Cardiac ventricle fibroblast (primary cell): ENCODE data around the gene CDK5R2. TPM values are rescaled to one million over a fixed set of nuclear protein-coding genes. Genes with fewer than 3 reads are reported as not detected.

Experiments used
- total RNA-seq: library from RNA; depleted of rRNA; stranded (reverse); fragments of >200 nt; gene quantifications from 2 replicates; pipeline ENCODE4 v1.2.3, GENCODE V29; 2015

Gene CDK5R2
- 0.06 TPM in 1 of 2 replicates, not detected in the other for total RNA-seq

DNA sequence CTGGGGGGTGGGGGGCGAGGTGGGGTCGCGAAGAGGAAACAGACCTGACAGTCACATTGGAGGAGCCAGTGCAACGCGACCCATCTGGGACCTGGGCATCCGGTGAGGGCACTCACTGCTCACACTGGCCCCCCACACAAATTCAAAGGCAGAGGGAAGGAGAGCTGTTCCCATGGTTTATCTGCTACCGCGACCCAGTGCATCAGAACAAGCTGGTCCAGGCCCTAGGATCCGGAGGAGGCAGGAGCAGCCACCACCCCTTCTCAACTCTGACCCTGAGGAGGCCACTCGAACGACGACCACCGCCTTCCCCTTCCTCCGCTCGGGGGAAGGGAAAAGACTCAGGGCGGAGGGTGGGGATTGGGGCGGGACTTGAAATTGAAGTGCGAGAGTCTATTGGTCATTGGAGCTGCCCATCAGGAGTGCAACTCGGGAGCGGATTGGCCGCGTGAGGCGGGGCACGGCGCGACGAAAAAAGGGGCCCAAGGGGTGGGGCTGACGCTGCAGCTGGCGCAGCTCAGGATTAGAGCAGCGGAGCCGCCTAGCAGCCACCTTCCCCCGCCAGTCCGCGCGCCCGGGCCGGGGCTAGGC is at the start of gene CDK5R2:
Gene CDK5R2, plus strand, starts transcription at position 526 of the 591 bp plus-strand sequence. CDS start 155 bp downstream, outside the sequence.

DNA sequence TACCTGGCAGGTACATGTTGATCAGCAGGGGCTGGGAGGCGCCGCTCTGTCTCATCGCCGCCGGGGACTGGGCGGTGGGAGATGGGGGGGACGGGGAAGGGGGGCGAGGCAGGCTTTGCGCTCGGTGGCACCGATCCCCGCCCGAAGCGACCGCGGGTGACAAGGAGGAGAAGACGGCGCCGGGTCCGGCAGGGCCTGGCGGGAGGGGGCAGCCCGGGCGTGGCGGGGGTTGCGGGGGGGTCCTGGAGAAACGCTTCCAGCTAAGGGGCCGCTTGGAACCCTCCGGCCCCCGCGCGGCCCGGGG is 25.5 kb downstream of the CDK5R2 start, which contains the start of gene FEV:
Gene FEV, minus strand, starts transcription at position 164 of the 304 bp plus-strand sequence. Its CDS starts 109 bp downstream, at position 55.

DNA sequence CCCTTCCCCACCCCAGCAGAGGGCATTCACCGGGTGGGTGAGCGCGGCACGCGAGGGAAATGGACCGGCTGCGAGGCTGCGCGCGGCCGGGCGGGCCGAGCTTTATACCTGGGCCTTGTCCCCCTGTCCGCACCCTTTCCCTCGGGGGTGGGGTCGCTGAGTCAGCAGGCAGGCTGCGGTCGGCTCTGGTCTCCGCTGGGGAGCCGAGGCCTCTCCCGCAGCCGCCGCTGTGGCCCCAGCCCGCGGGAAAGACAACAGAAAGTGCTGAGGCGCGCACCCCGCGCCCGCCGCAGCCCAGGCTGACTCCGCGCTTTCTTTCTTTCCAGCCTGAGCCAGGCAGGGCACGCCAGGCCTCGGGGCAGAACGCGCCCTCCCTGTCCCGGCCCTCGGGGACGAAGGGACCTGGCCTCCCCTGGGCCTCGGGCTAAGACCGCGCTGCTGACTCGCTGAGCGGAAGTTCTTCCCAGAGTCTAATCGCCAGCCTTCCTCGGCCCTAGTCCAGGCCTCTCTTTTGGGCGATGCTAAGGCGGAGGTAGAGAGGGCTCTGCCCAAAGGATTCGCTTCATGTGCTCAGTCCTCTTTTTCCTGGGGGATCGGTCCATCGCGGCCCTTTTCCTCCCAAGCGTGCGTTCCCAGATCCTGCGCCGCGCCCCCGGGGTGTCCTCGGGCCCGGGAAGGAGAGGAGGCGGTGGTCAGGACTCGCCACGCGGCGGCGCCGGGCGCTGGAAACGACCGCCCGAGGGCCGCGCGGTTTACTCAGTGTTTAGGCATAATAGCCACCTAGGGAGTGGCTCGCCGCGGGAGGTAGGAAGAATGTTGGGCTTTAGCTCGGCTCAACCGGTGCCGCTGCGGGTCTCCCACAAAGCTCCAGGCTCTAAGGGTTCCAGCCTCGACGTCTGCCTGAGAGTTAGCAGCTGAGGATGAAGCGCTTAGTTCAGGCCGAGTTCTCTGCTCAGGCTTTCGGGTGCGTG is 34.2 kb downstream of the CDK5R2 start, which contains the start of gene CRYBA2:
Gene CRYBA2, minus strand, starts transcription at position 78 of the 971 bp plus-strand sequence. CDS start 246 bp downstream, outside the sequence.

Other genes starting within 250 kb of the CDK5R2 start
- 10.0 and 15.7 TPM in 2 replicates for gene TTLL4, start 248.8 kb upstream of the CDK5R2 start, total RNA-seq
- 15.7 and 15.9 TPM in 2 replicates for gene CYP27A1, start 177.5 kb upstream of the CDK5R2 start, total RNA-seq
- gene PRKAG3, start 127.9 kb upstream of the CDK5R2 start, total RNA-seq = 0.19 TPM in 1 of 2 replicates, not detected in the other
- 0.06 TPM in 1 of 2 replicates, not detected in the other for gene WNT6, start 99.9 kb upstream of the CDK5R2 start, total RNA-seq
- not detected in 2 replicates for gene WNT10A, start 78.8 kb upstream of the CDK5R2 start, total RNA-seq
- gene FEV, start 25.5 kb downstream of the CDK5R2 start, total RNA-seq = not detected in 2 replicates
- gene CRYBA2, start 33.8 kb downstream of the CDK5R2 start, total RNA-seq = not detected in 2 replicates
- gene CFAP65, start 81.8 kb downstream of the CDK5R2 start, total RNA-seq = 0.34 TPM in 1 of 2 replicates, not detected in the other
- gene IHH, start 101.3 kb downstream of the CDK5R2 start, total RNA-seq = not detected in 2 replicates
- gene NHEJ1, start 201.1 kb downstream of the CDK5R2 start, total RNA-seq = 13.4 and 15.8 TPM in 2 replicates
- 0.25 and 0.44 TPM in 2 replicates for gene SLC23A3, start 210.4 kb downstream of the CDK5R2 start, total RNA-seq
- gene CNPPD1, start 217.3 kb downstream of the CDK5R2 start, total RNA-seq = 20.8 and 32.6 TPM in 2 replicates
- gene RETREG2, start 218.6 kb downstream of the CDK5R2 start, total RNA-seq = 43.9 and 47.7 TPM in 2 replicates
- 16.8 and 34.2 TPM in 2 replicates for gene ZFAND2B, start 247.1 kb downstream of the CDK5R2 start, total RNA-seq